ENCODE data around the gene KRT1.

DNA sequence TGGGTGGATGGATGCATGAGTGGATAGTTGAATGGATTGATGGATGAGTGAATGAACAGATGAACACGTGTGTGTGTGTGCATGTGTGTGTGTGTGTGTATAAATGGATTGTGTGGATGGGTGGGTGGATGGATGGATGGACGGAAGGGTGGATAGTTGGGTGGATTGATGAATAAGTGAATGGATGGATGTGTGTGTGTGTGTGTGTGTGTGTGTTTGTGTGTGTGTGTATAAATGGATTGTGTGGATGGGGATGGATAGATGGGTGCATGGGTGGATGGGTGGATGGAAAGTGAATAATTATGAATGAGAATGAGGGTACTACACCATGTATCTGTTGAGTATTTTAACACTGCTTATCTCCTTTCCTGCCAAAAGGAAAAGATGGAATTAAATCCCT lies 22.1 kb upstream of the KRT1 start:
- TF ChIP-seq, protein P1, sequence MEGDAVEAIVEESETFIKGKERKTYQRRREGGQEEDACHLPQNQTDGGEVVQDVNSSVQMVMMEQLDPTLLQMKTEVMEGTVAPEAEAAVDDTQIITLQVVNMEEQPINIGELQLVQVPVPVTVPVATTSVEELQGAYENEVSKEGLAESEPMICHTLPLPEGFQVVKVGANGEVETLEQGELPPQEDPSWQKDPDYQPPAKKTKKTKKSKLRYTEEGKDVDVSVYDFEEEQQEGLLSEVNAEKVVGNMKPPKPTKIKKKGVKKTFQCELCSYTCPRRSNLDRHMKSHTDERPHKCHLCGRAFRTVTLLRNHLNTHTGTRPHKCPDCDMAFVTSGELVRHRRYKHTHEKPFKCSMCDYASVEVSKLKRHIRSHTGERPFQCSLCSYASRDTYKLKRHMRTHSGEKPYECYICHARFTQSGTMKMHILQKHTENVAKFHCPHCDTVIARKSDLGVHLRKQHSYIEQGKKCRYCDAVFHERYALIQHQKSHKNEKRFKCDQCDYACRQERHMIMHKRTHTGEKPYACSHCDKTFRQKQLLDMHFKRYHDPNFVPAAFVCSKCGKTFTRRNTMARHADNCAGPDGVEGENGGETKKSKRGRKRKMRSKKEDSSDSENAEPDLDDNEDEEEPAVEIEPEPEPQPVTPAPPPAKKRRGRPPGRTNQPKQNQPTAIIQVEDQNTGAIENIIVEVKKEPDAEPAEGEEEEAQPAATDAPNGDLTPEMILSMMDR (IDR thresholded peaks at IDR 0.05), result no peak
- TF ChIP-seq POLR2A (IDR thresholded peaks at IDR 0.05; ENCODE audit: low read depth), result no peak
- no peak for TF ChIP-seq EP300 (IDR thresholded peaks at IDR 0.05)

Data from esophagus muscularis mucosa (tissue), 4 donors.